ENCODE measurements around the gene OSR1. TPM values are rescaled to one million over a fixed set of nuclear protein-coding genes. Genes with fewer than 3 reads are reported as not detected.

OSR1 gene
- total and polyA plus RNA-seq, 8 donors, result 1.2 to 39.4 (median 5.9) TPM

- intact Hi-C loops (cut with DNase I; ENCODE audit: low total_unique reads), result no loop called here
Observed at GRCh38 chr2:19346983-19347618, 11.3 kb downstream of the OSR1 start.

GRCh38 chr2:19337742-19338141 lies 20.7 kb downstream of the OSR1 start:
- H3K27ac ChIP-seq, result no peak overlapping the region
- no peaks in the 10 kb centered on the region for H3K27me3 ChIP-seq
- intact Hi-C loops (cut with DNase I; ENCODE audit: low total_unique reads), result no loop called here
- H3K4me3 ChIP-seq, result no peak overlapping the region
- 93 to 100% (median 94%) methylated on average over 1 of the region's 1 CpG for WGBS, 5 donors
- no peaks in the 10 kb centered on the region for H3K9me3 ChIP-seq
- H3K36me3 ChIP-seq, result peaks cover 0 to 8% (median 5%) of the 10 kb centered on the region in 4 donors
- no peak for DNase-seq
- TF ChIP-seq POLR2AphosphoS5 (IDR thresholded peaks at IDR 0.05), result no peak
- H3K4me1 ChIP-seq, result no peaks in the 10 kb centered on the region

More at GRCh38 chr2:19346983-19347618, 11.3 kb downstream of the OSR1 start:
- no peaks in the 10 kb centered on the region for H3K9me3 ChIP-seq
- H3K27ac ChIP-seq, result peak overlapping the region; percentile 88 to 97 (median 97)
- TF ChIP-seq POLR2A (IDR thresholded peaks at IDR 0.05) (no peak), EP300 (IDR thresholded peaks at IDR 0.05) (no peak)
- no peak for DNase-seq
- H3K27me3 ChIP-seq, result peaks cover 0 to 30% (median 21%) of the 10 kb centered on the region in 3 donors
- peak overlapping the region; percentile 66 to 91 (median 75) for H3K4me3 ChIP-seq
- H3K4me1 ChIP-seq, result peaks cover 6 to 38% (median 27%) of the 10 kb centered on the region in 4 donors
- 40 to 49% (median 41%) methylated on average over 6 of the region's 6 CpGs for WGBS, 5 donors
- H3K36me3 ChIP-seq, result peaks cover 0 to 17% (median 9%) of the 10 kb centered on the region in 4 donors

GRCh38 chr2:19337202-19337601 lies 21.2 kb downstream of the OSR1 start:
- intact Hi-C loops (cut with DNase I; ENCODE audit: low total_unique reads), result no loop called here
- Histone ChIP-seq H3K4me1 (no peaks in the 10 kb centered on the region), H3K36me3 (peaks cover 0 to 8% (median 5%) of the 10 kb centered on the region in 4 donors), H3K4me3 (no peak overlapping the region), H3K9me3 (no peaks in the 10 kb centered on the region), H3K27ac (no peak overlapping the region), H3K27me3 (no peaks in the 10 kb centered on the region)
- no peak for DNase-seq
- TF ChIP-seq EP300 (IDR thresholded peaks at IDR 0.05) (no peak), CTCF (IDR thresholded peaks at IDR 0.05) (no peak), POLR2A (IDR thresholded peaks at IDR 0.05) (no peak)
- WGBS, 5 donors, result 95 to 100% (median 97%) methylated on average over 1 of the region's 1 CpG

- H3K36me3 ChIP-seq, result peaks cover 0 to 8% (median 5%) of the 10 kb centered on the region in 4 donors
- H3K27ac ChIP-seq, result no peak overlapping the region
- no peaks in the 10 kb centered on the region for H3K9me3 ChIP-seq
- TF ChIP-seq POLR2AphosphoS5 (IDR thresholded peaks at IDR 0.05), result no peak
- no peak for TF ChIP-seq CTCF (IDR thresholded peaks at IDR 0.05)
- no peak for TF ChIP-seq POLR2A (IDR thresholded peaks at IDR 0.05)
- TF ChIP-seq EP300 (IDR thresholded peaks at IDR 0.05), result no peak
- no peaks in the 10 kb centered on the region for H3K27me3 ChIP-seq
- no peaks in the 10 kb centered on the region for H3K4me1 ChIP-seq
- intact Hi-C loops (cut with DNase I; ENCODE audit: low total_unique reads), result no loop called here
- no peak for DNase-seq
- 81 to 98% (median 85%) methylated on average over 3 of the region's 3 CpGs for WGBS, 5 donors
- H3K4me3 ChIP-seq, result no peak overlapping the region
Observed at GRCh38 chr2:19336781-19337180, 21.6 kb downstream of the OSR1 start.

- intact Hi-C loops (cut with DNase I; ENCODE audit: low total_unique reads), result no loop called here
- WGBS, 5 donors, result 61 to 72% (median 63%) methylated on average over 2 of the region's 2 CpGs
- no peaks in the 10 kb centered on the region for H3K4me1 ChIP-seq
- peaks cover 0 to 8% (median 3%) of the 10 kb centered on the region in 4 donors for H3K36me3 ChIP-seq
- no peak overlapping the region for H3K4me3 ChIP-seq
- H3K27me3 ChIP-seq, result no peaks in the 10 kb centered on the region
- TF ChIP-seq CTCF (IDR thresholded peaks at IDR 0.05), result no peak
- TF ChIP-seq EP300 (IDR thresholded peaks at IDR 0.05), result no peak
- TF ChIP-seq POLR2AphosphoS5 (IDR thresholded peaks at IDR 0.05), result no peak
- no peak for TF ChIP-seq POLR2A (IDR thresholded peaks at IDR 0.05)
- H3K27ac ChIP-seq, result no peak overlapping the region
- H3K9me3 ChIP-seq, result no peaks in the 10 kb centered on the region
- no peak for DNase-seq
Observed at GRCh38 chr2:19332503-19332902, 25.9 kb downstream of the OSR1 start.
